GM12891 (cell line): ENCODE data around the gene TPO.

Source experiments
- DNase-seq: peaks from one replicate; pipeline ENCODE4 v3.0.0; 2011; ENCODE audit warnings: low spot score; ENCODE audit not compliant: insufficient read length
- FAIRE-seq: peaks from 2 replicates; lab custom pipeline; 2011; peaks lifted over from hg19 to GRCh38; lab: Jason Lieb, UNC
- PAX5 ChIP-seq: IDR thresholded peaks from 2 replicates; pipeline ENCODE4 v1.6.1; 2011; ENCODE audit warnings: low read length, moderate library complexity, mild to moderate bottlenecking; ENCODE audit not compliant: insufficient read depth, severe bottlenecking
- POLR2A ChIP-seq: IDR thresholded peaks from 2 replicates; pipeline ENCODE4 v1.6.1; 2011; ENCODE audit warnings: low read depth, low read length, control low read depth
- POLR2AphosphoS5 ChIP-seq: IDR thresholded peaks from 2 replicates; pipeline ENCODE4 v1.6.1; 2011; ENCODE audit warnings: low read depth, low read length, control low read depth
- POU2F2 ChIP-seq: IDR thresholded peaks from 2 replicates; pipeline ENCODE4 v1.6.1; 2011; ENCODE audit warnings: low read depth, mild to moderate bottlenecking, control low read depth, low read length, moderate library complexity
- SPI1 ChIP-seq: IDR thresholded peaks from 2 replicates; pipeline ENCODE4 v1.6.1; 2011; ENCODE audit warnings: low read depth, low read length, control low read depth
- TAF1 ChIP-seq: IDR thresholded peaks from 2 replicates; pipeline ENCODE4 v1.6.1; 2011; ENCODE audit warnings: low read depth, low read length, control low read depth

TPO gene

GRCh38 chr2:1581965-1582625 lies 168.8 kb downstream of the TPO start:
- DNase-seq, result no peak
- TF ChIP-seq SPI1, result no peak
- no peak for TF ChIP-seq POU2F2
- TF ChIP-seq POLR2A, result no peak
- no peak for TF ChIP-seq PAX5
- TF ChIP-seq POLR2AphosphoS5, result no peak
- no peak for FAIRE-seq

- DNase-seq (no peak), FAIRE-seq (no peak)
Observed at GRCh38 chr2:1582891-1583341, 169.7 kb downstream of the TPO start.

GRCh38 chr2:1584051-1584531 lies 170.8 kb downstream of the TPO start:
- FAIRE-seq (no peak), DNase-seq (no peak)
- TF ChIP-seq POLR2AphosphoS5 (no peak), PAX5 (no peak), SPI1 (no peak), POU2F2 (no peak), POLR2A (no peak), TAF1 (no peak)

More at GRCh38 chr2:1582891-1583341, 169.7 kb downstream of the TPO start:
- TF ChIP-seq POLR2A (no peak), TAF1 (no peak), SPI1 (no peak), POU2F2 (no peak), POLR2AphosphoS5 (no peak), PAX5 (no peak)

DNA sequence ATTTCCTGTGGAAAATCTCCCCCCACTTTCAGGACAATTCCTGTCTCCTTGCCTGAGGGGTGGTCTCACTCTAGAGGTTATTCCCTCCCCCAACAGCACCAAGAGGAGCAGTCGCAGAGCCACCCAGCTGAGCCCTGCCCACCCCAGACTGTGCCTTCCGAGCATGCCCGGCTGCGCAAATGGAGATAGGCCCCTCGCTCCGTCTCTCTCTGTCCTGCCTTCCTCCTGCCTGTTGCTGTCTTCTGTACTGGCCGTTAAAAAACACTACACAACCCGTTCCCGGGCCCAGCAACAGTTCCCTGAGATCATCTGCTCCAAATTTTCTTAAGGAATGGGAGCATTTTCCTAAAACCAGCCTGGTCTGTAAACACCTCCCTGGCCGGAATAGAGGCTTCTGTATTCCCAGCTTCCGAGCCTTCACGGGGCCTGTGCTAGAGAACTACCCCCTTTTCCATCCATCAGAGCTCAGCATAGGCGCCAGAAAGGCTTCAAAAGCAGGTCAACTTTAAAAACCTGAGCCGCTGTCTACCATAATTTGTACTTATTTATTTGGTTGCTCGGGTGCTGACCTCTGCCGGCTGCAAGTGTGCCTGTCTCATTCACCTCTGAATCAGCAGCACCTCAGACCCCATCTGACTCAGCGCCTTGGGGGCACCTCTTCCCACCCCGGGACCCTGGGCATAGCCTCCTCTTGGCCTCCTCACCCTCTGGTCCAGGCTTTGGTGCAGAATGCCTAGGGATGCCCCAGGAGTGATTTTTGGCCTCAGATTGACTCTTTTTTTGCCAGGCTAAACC lies 171.6 kb downstream of the TPO start:
- FAIRE-seq (no peak), DNase-seq (no peak)
- no peak for TF ChIP-seq SPI1
- no peak for TF ChIP-seq POU2F2
- TF ChIP-seq POLR2AphosphoS5, result no peak
- TF ChIP-seq PAX5, result no peak
- TF ChIP-seq POLR2A, result no peak
- TF ChIP-seq TAF1, result no peak

DNA sequence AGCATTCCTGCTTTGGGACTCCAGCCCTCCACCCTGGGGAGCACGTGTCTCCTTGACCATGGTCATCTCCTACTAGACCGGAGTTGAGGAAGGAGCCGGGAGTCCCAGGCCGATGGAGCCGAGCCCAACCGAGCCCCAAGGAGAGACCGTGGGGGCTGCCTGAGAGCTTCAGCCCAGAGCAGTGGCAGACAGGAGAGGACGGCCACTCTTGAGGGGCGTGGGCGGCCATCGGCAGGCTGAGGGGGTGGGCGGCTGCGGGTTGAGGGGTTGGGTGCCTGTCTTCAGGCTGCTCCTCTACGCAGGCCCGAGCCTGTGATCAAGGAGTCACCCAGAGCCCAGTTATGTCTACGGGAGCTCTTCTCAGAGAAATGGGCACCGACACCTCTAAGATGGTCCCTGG lies 172.4 kb downstream of the TPO start:
- no peak for FAIRE-seq
- TF ChIP-seq POU2F2 (no peak), POLR2AphosphoS5 (no peak), TAF1 (no peak), POLR2A (no peak), PAX5 (no peak), SPI1 (no peak)
- DNase-seq, result no peak

DNA sequence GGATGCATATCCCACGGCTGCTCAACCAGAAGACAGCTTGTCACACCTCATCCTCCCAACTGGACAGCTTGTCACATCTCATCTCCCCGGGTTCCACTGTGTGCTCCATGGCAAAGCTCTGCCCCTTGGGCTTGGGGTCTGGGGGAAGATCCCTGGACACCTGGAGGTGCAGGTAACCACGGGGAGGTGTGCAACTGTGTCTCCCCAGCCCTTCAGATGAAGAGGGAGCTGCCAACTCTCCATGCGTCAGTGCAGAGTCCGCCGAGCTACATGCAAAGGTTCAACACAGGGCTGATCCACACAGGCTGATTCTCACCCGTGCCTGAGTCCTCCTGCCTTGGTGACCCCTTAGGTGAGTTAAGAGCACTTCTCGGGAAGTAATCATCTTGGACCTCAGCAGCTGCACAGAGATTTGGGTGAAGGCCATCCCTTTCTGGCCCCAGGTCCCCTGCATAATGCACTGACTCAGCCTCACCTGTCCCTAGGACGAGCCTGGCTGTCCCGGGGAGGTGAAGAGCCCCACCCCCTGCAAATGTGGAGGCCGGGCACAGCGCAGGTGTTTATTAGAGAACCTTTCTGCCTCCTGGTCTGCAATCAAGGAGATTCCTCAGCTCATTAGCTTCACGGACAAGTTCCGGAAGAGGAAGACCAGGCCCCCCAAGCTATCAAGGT lies 173.1 kb downstream of the TPO start:
- no peak for TF ChIP-seq PAX5
- no peak for TF ChIP-seq POU2F2
- TF ChIP-seq POLR2AphosphoS5, result no peak
- no peak for TF ChIP-seq POLR2A
- TF ChIP-seq SPI1, result no peak
- TF ChIP-seq TAF1, result no peak
- DNase-seq (no peak), FAIRE-seq (no peak)

GRCh38 chr2:1586923-1587840 lies 173.9 kb downstream of the TPO start:
- TF ChIP-seq PAX5 (no peak), POU2F2 (no peak), POLR2A (no peak), SPI1 (no peak), TAF1 (no peak), POLR2AphosphoS5 (no peak)
- no peak for FAIRE-seq
- no peak for DNase-seq

GRCh38 chr2:1588051-1588977 lies 175.1 kb downstream of the TPO start:
- FAIRE-seq, result no peak
- no peak for TF ChIP-seq POU2F2
- TF ChIP-seq POLR2AphosphoS5, result no peak
- DNase-seq, result no peak
